22Rv1 (cell line): Measurements from ENCODE around the gene PPP4C.
"Not testable (repeated sequence)": the region's sequence is repeated elsewhere in the genome, so short reads cannot be mapped to it uniquely, and the experiment has no call there.

ENCODE experiments used
- H3K27ac ChIP-seq: fragments of 450-650 bp; 2 replicates; pipeline ENCODE4 v1.5.1; 2017
- CTCF ChIP-seq: fragments of 450-650 bp; IDR thresholded peaks from 2 replicates; pipeline ENCODE4 v1.5.1; 2017; ENCODE audit warnings: mild to moderate bottlenecking
- ZFX ChIP-seq: fragments of 450-650 bp; IDR thresholded peaks from 2 replicates; pipeline ENCODE4 v1.6.1; 2017; ENCODE audit warnings: antibody characterized with exemption, borderline replicate concordance

Gene PPP4C

GRCh38 chr16:30117768-30118167 lies 42.0 kb downstream of the PPP4C start:
- H3K27ac ChIP-seq, result no peak overlapping the region
- TF ChIP-seq CTCF (no peak), ZFX (no peak)

- TF ChIP-seq ZFX, result no peak
- H3K27ac ChIP-seq, result no peak overlapping the region
Observed at GRCh38 chr16:30119428-30119827, 43.6 kb downstream of the PPP4C start.

GRCh38 chr16:30120340-30121105 lies 44.7 kb downstream of the PPP4C start:
- peak overlapping the region; percentile 67; the same call in 1 of the 2 replicates for H3K27ac ChIP-seq

GRCh38 chr16:30121741-30122571 lies 46.2 kb downstream of the PPP4C start:
- TF ChIP-seq ZFX, result no peak
- no peak for TF ChIP-seq CTCF
- peak overlapping the region; percentile 67 for H3K27ac ChIP-seq

More at GRCh38 chr16:30120340-30121105, 44.7 kb downstream of the PPP4C start:
- TF ChIP-seq ZFX (no peak), CTCF (no peak)

- TF ChIP-seq CTCF (no peak), ZFX (no peak)
- peak overlapping the region; percentile 67 for H3K27ac ChIP-seq
Observed at GRCh38 chr16:30122604-30123160, 46.9 kb downstream of the PPP4C start.

- no peak overlapping the region for H3K27ac ChIP-seq
- TF ChIP-seq ZFX (no peak), CTCF (no peak)
Observed at GRCh38 chr16:30124985-30125379, 49.2 kb downstream of the PPP4C start.

GRCh38 chr16:30125690-30126089 lies 49.9 kb downstream of the PPP4C start:
- H3K27ac ChIP-seq, result not testable (repeated sequence)

- no peak for TF ChIP-seq ZFX
- no peak overlapping the region for H3K27ac ChIP-seq
Observed at GRCh38 chr16:30127993-30128392, 52.2 kb downstream of the PPP4C start.
